Mesothelial cell of epicardium (in vitro differentiated cells): ENCODE data around the gene GRK5. TPM values are rescaled to one million over a fixed set of nuclear protein-coding genes. Genes with fewer than 3 reads are reported as not detected.

Experiments
- DNase-seq, 2 experiments: peaks; one replicate each; pipeline ENCODE4 v3.0.0; 2021; ENCODE audit warnings: low spot score in 2 of 2; ENCODE audit not compliant: unreplicated experiment in 2 of 2
- H3K27ac Mint-ChIP-seq: 2 replicates; pipeline ENCODE4 v1.8.0; 2021; ENCODE audit warnings: mixed read lengths
- H3K27me3 Mint-ChIP-seq: 2 replicates; pipeline ENCODE4 v1.8.0; 2021; ENCODE audit warnings: low read depth, mixed read lengths
- H3K36me3 Mint-ChIP-seq: 2 replicates; pipeline ENCODE4 v1.8.0; 2021; ENCODE audit warnings: mixed read lengths
- H3K4me1 Mint-ChIP-seq: 2 replicates; pipeline ENCODE4 v1.8.0; 2021; ENCODE audit warnings: mixed read lengths
- H3K4me3 Mint-ChIP-seq: 2 replicates; pipeline ENCODE4 v1.8.0; 2021; ENCODE audit warnings: mild to moderate bottlenecking, moderate library complexity, mixed read lengths
- H3K9me3 Mint-ChIP-seq: 2 replicates; pipeline ENCODE4 v1.8.0; 2021; ENCODE audit warnings: mixed read lengths
- total RNA-seq: library from RNA; stranded (reverse); gene quantifications from 3 replicates; pipeline ENCODE4 v1.2.1, GENCODE V29; 2021
- TF ChIP-seq, protein P1 (sequence below): fragments of 200-600 bp; sonication (generic); IDR thresholded peaks from one replicate; pipeline ENCODE4 v1.5.0; 2021; ENCODE audit warnings: antibody characterized with exemption; ENCODE audit not compliant: unreplicated experiment

Gene GRK5
- total RNA-seq, 1 donor from 2014 or later = 14.5 TPM

- Mint-ChIP-seq H3K4me3 (peak overlapping the region; percentile 88), H3K9me3 (no peaks in the 10 kb centered on the region), H3K4me1 (peaks cover 24% of the 10 kb centered on the region), H3K27me3 (no peaks in the 10 kb centered on the region), H3K27ac (peak overlapping the region; percentile 88), H3K36me3 (peaks cover 18% of the 10 kb centered on the region)
- no peak for DNase-seq
- TF ChIP-seq, protein P1, sequence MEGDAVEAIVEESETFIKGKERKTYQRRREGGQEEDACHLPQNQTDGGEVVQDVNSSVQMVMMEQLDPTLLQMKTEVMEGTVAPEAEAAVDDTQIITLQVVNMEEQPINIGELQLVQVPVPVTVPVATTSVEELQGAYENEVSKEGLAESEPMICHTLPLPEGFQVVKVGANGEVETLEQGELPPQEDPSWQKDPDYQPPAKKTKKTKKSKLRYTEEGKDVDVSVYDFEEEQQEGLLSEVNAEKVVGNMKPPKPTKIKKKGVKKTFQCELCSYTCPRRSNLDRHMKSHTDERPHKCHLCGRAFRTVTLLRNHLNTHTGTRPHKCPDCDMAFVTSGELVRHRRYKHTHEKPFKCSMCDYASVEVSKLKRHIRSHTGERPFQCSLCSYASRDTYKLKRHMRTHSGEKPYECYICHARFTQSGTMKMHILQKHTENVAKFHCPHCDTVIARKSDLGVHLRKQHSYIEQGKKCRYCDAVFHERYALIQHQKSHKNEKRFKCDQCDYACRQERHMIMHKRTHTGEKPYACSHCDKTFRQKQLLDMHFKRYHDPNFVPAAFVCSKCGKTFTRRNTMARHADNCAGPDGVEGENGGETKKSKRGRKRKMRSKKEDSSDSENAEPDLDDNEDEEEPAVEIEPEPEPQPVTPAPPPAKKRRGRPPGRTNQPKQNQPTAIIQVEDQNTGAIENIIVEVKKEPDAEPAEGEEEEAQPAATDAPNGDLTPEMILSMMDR = no peak
Observed at GRCh38 chr10:119166118-119166500, 41.3 kb upstream of the GRK5 start.

GRCh38 chr10:119166564-119166963 lies 40.8 kb upstream of the GRK5 start:
- no peak for DNase-seq
- peaks cover 20% of the 10 kb centered on the region for H3K36me3 Mint-ChIP-seq
- TF ChIP-seq, protein P1 = no peak
- H3K4me3 Mint-ChIP-seq = peak overlapping the region; percentile 88
- no peaks in the 10 kb centered on the region for H3K9me3 Mint-ChIP-seq
- H3K4me1 Mint-ChIP-seq = peaks cover 22% of the 10 kb centered on the region
- H3K27me3 Mint-ChIP-seq = no peaks in the 10 kb centered on the region
- H3K27ac Mint-ChIP-seq = no peak overlapping the region

GRCh38 chr10:119167041-119167440 lies 40.3 kb upstream of the GRK5 start:
- Mint-ChIP-seq H3K27ac (no peak overlapping the region), H3K4me1 (peaks cover 17% of the 10 kb centered on the region), H3K36me3 (peaks cover 24% of the 10 kb centered on the region), H3K9me3 (no peaks in the 10 kb centered on the region), H3K27me3 (no peaks in the 10 kb centered on the region), H3K4me3 (peak overlapping the region; percentile 88)
- TF ChIP-seq, protein P1 = no peak
- DNase-seq = no peak

DNA sequence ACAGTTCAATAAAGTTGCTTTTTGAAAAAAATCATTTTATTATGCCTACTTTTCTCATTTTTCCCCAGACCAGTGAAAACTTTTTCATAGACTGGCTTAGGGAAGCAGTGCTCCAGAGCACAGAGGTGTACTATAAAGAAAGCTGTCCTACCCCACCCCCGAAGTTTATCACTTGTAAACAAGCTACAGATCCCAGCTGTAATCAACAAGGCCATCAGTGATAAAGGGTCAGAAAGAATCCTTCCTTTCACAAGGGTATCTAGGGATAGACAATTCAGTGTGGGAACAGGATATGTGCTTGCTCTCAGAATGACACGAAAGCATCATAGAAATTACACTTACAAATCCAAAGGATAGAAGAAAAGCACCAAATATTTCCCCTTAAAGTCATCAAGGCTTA lies 33.3 kb upstream of the GRK5 start:
- Mint-ChIP-seq H3K4me1 (peaks cover 20% of the 10 kb centered on the region), H3K4me3 (no peak overlapping the region), H3K27ac (no peak overlapping the region), H3K36me3 (peaks cover 28% of the 10 kb centered on the region), H3K9me3 (no peaks in the 10 kb centered on the region), H3K27me3 (no peaks in the 10 kb centered on the region)
- DNase-seq = no peak
- TF ChIP-seq, protein P1 = no peak

DNA sequence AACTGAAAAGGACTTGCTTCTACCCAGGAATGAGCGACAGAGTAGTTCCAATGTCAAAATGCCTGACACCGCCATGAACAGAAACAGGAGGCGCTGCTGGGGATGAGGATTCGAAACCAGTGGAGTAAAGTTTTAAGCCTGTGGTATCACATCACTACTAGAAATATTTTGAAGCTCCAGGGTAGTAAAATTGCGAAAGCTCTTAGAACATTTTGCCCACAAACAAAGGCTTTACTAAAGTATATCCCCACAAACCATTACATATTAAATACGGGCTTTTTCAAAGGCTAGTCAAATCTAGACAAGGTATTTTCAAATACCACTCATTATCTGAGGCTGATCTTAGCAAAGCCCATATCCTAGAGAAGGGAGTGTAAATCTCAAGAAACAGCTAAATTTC lies 31.2 kb upstream of the GRK5 start:
- H3K9me3 Mint-ChIP-seq = no peaks in the 10 kb centered on the region
- H3K4me1 Mint-ChIP-seq = peaks cover 23% of the 10 kb centered on the region
- no peak for DNase-seq
- peak overlapping the region; percentile 44 for H3K27ac Mint-ChIP-seq
- TF ChIP-seq, protein P1 = no peak
- H3K36me3 Mint-ChIP-seq = peaks cover 17% of the 10 kb centered on the region
- peak overlapping the region; percentile 98 for H3K4me3 Mint-ChIP-seq
- no peaks in the 10 kb centered on the region for H3K27me3 Mint-ChIP-seq
